HCT116 (cell line): ENCODE results near the gene CEP131. TPM values are rescaled to one million over a fixed set of nuclear protein-coding genes. Genes with fewer than 3 reads are reported as not detected.
A peak's percentile ranks its signal among the peaks of the same experiment; 100 is the strongest.

Experiments
- ATAC-seq: fragments of 200-7000 bp; cut with Tn5 transposase; 2 replicates; pipeline ENCODE4 v1.9.1; 2020; ENCODE audit warnings: mild to moderate bottlenecking, moderate library complexity
- BruUV-seq: library from RNA; stranded (reverse); fragments of 400-500 nt; replicated peaks from 2 replicates; lab custom pipeline; 2021; lab: Mats Ljungman, UMichigan
- CTCF ChIA-PET: fragments of 300-600 bp; sonication (Branson Sonifier 250); formaldehyde crosslinking; loops from one replicate; lab custom pipeline; 2021; ENCODE audit warnings: antibody characterized with exemption; lab: Charles Lee
- POLR2A ChIA-PET: fragments of 300-600, 350-600 bp; sonication (Branson Sonifier 250); formaldehyde crosslinking; loops from one replicate; lab custom pipeline; 2021; ENCODE audit warnings: antibody characterized with exemption; lab: Charles Lee
- RAD21 ChIA-PET, 2 experiments: fragments of 300-600 bp; sonication (Branson Sonifier 250); formaldehyde crosslinking; loops; one replicate each; lab custom pipeline; 2023; ENCODE audit warnings: low total read pairs in 2 of 2; ENCODE audit not compliant: uncharacterized antibody in 2 of 2, unreplicated experiment in 2 of 2, low non-redundant PET in 1 of 2; lab: Charles Lee
- DNase-seq: peaks from one replicate; pipeline ENCODE4 v3.0.0-alpha.2; 2010; ENCODE audit warnings: low read depth, low spot score
- H2AFZ ChIP-seq: fragments of 200-600 bp; shearing (Covaris generic), sonication (generic); 2 replicates; pipeline ENCODE4 v1.6.1; 2017; ENCODE audit warnings: low read depth, mixed run types, mixed read lengths, antibody characterized with exemption, low read length; ENCODE audit not compliant: poor library complexity, severe bottlenecking
- H3K27ac ChIP-seq: 2 replicates; pipeline ENCODE4 v1.5.1; 2012; ENCODE audit warnings: low read depth, low read length
- H3K27me3 ChIP-seq: fragments of 200-600 bp; sonication (generic); 2 replicates; pipeline ENCODE4 v1.6.1; 2016; ENCODE audit warnings: mixed run types, low read length, mixed read lengths; ENCODE audit not compliant: insufficient read depth
- H3K36me3 ChIP-seq, 2 experiments: fragments of 200-500 bp in 1 of 2; fragments of 200-600 bp in 1 of 2; sonication (Bioruptor generic) in 1 of 2; sonication (generic) in 1 of 2; 2 replicates each; pipeline versions ENCODE4 v1.5.1 to v1.6.1; 2014 to 2016; ENCODE audit warnings: low read length in 2 of 2, inconsistent platforms in 1 of 2, mixed read lengths in 1 of 2, mixed run types in 1 of 2; ENCODE audit not compliant: insufficient read depth in 2 of 2, control insufficient read depth in 1 of 2
- H3K4me1 ChIP-seq, 2 experiments: fragments of 200-600 bp in 1 of 2; sonication (generic) in 1 of 2; 2 replicates each; pipeline versions ENCODE4 v1.5.1 to v1.6.1; 2012 to 2017; ENCODE audit warnings: low read length in 2 of 2, inconsistent platforms in 1 of 2, mild to moderate bottlenecking in 1 of 2, mixed read lengths in 1 of 2, mixed run types in 1 of 2, moderate library complexity in 1 of 2; ENCODE audit not compliant: insufficient read depth in 2 of 2, control insufficient read depth in 1 of 2
- H3K4me2 ChIP-seq: fragments of 200-600 bp; sonication (generic); 2 replicates; pipeline ENCODE4 v1.6.1; 2017; ENCODE audit warnings: mixed run types, low read length, mixed read lengths
- H3K4me3 ChIP-seq, 2 experiments: fragments of 200-600 bp in 1 of 2; sonication (generic) in 1 of 2; replicated peaks in 1 of 2; 2 replicates each; pipeline ENCODE4 v1.5.1; 2011 to 2016; ENCODE audit warnings: low read length in 2 of 2, control low read depth in 1 of 2, low read depth in 1 of 2, mild to moderate bottlenecking in 1 of 2, mixed read lengths in 1 of 2, mixed run types in 1 of 2
- H3K79me2 ChIP-seq: fragments of 200-600 bp; sonication (generic); 2 replicates; pipeline ENCODE4 v1.6.1; 2017; ENCODE audit warnings: mild to moderate bottlenecking, mixed run types, low read length, moderate library complexity, mixed read lengths; ENCODE audit not compliant: insufficient read depth
- H3K9ac ChIP-seq: fragments of 200-600 bp; sonication (generic); 2 replicates; pipeline ENCODE4 v1.6.1; 2016; ENCODE audit warnings: low read length, mixed read lengths
- H3K9me2 ChIP-seq: fragments of 200-600 bp; sonication (generic), shearing (Covaris generic); 2 replicates; pipeline ENCODE4 v1.6.1; 2017; ENCODE audit warnings: mixed run types, mild to moderate bottlenecking, moderate library complexity; ENCODE audit not compliant: insufficient read depth
- H3K9me3 ChIP-seq, 2 experiments: fragments of 200-500 bp in 1 of 2; fragments of 200-600 bp in 1 of 2; sonication (Bioruptor generic) in 1 of 2; sonication (generic) in 1 of 2; 2 replicates each; pipeline ENCODE4 v1.6.1; 2014 to 2017; ENCODE audit warnings: low read length in 2 of 2, mixed read lengths in 2 of 2, inconsistent platforms in 1 of 2, low read depth in 1 of 2, mild to moderate bottlenecking in 1 of 2, mixed run types in 1 of 2, moderate library complexity in 1 of 2; ENCODE audit not compliant: control insufficient read depth in 1 of 2, insufficient read depth in 1 of 2
- H4K20me1 ChIP-seq: fragments of 200-600 bp; sonication (generic), shearing (Covaris generic); 2 replicates; pipeline ENCODE4 v1.6.1; 2017; ENCODE audit warnings: mixed run types, mild to moderate bottlenecking, moderate library complexity; ENCODE audit not compliant: insufficient read depth
- CEBPB ChIP-seq: IDR thresholded peaks from 2 replicates; pipeline ENCODE4 v1.6.1; 2012; ENCODE audit warnings: low read depth
- EGR1 ChIP-seq: IDR thresholded peaks from 2 replicates; pipeline ENCODE4 v1.6.1; 2012; ENCODE audit warnings: low read depth
- EZH2phosphoT487 ChIP-seq: fragments of 200-600 bp; IDR thresholded peaks from 2 replicates; pipeline ENCODE4 v1.6.1; 2018; ENCODE audit warnings: antibody characterized with exemption, borderline replicate concordance
- JUND ChIP-seq: IDR thresholded peaks from 2 replicates; pipeline ENCODE4 v1.6.1; 2012
- POLR2A ChIP-seq: IDR thresholded peaks from 2 replicates; pipeline ENCODE4 v1.7.0; 2011; ENCODE audit warnings: borderline replicate concordance; ENCODE audit not compliant: insufficient read depth, insufficient read length; ENCODE audit errors: extremely low read depth
- SRF ChIP-seq: IDR thresholded peaks from 2 replicates; pipeline ENCODE4 v1.6.1; 2012; ENCODE audit warnings: low read depth
- ZFX ChIP-seq: fragments of 450-650 bp; IDR thresholded peaks from 2 replicates; pipeline ENCODE4 v1.6.1; 2017
- ZNF274 ChIP-seq: fragments of 200-500 bp; sonication (Bioruptor generic); IDR thresholded peaks from 2 replicates; pipeline ENCODE4 v1.6.1; 2014; ENCODE audit warnings: mild to moderate bottlenecking, low read depth, low read length, inconsistent platforms
- intact Hi-C: fragments of 100-400 bp; cut with micrococcal nuclease; formaldehyde crosslinking; loops from 2 replicates; pipeline ENCODE4 v1.10.0; 2022
- total RNA-seq: library from RNA; stranded (reverse); gene quantifications from one replicate; pipeline ENCODE4 v1.2.1, GENCODE V29; 2021; ENCODE audit not compliant: unreplicated experiment
- TF ChIP-seq, protein P1 (sequence below): IDR thresholded peaks from 2 replicates; pipeline ENCODE4 v1.6.1; 2012
- TF ChIP-seq, protein P2 (sequence below): IDR thresholded peaks from 2 replicates; pipeline ENCODE4 v1.6.1; 2012; ENCODE audit warnings: low read depth
- TF ChIP-seq, protein P3 (sequence below): IDR thresholded peaks from 2 replicates; pipeline ENCODE4 v1.6.1; 2011; ENCODE audit warnings: mild to moderate bottlenecking, low read length, moderate library complexity; ENCODE audit not compliant: insufficient replicate concordance; ENCODE audit errors: extremely low read depth

The CEP131 gene
- total RNA-seq, 1 experiment from 2014 or later, result 30.2 TPM

DNA sequence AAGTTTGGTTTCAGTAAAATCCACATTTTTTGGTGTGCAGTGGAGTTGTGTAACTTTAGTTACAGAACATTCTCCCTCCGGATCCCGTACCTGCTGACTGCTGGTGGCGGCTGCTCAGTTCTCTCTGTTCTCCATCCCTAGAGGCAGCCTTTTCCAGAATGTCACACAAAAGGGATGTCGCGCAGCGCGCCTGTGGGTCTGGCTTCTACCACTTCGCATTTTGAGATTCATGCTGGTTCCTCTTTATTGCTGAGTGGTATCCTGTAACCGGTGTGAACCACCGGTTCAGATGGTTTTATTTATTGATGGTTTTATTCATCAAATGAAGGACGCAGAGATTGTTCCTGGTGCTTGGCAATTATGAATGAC is 981 bp upstream of the CEP131 start:
- Histone ChIP-seq H3K4me1 (peaks cover 20 to 29% of the 10 kb centered on the region in 2 experiments), H3K27ac (peak overlapping the region; percentile 61; the same call in 1 of the 2 replicates), H3K4me2 (peak overlapping the region; percentile 58), H3K79me2 (peaks cover 15% of the 10 kb centered on the region; the same call in 1 of the 2 replicates), H3K9me2 (no peaks in the 10 kb centered on the region), H3K9me3 (0 out of 4 replicates have a peak, but pooled peaks cover 0 to 4% of the 10 kb centered on the region in 2 experiments), H2AFZ (peak overlapping the region; percentile 63), H4K20me1 (no peaks in the 10 kb centered on the region), H3K4me3 (no peak overlapping the region), H3K9ac (peak overlapping the region; percentile 49)
- DNase-seq, result no peak
- ChIA-PET POLR2A (no interaction called here), RAD21 (no interaction called here), CTCF (no interaction called here)
- intact Hi-C loops, result loop anchor here (1.0 to 10.0 kb wide), 2 partner anchors 16 to 239 kb away; partner anchors contain the start of genes NDUFAF8 and TEPSIN
- BruUV-seq, result no TSS peak
- ATAC-seq, result no peak
- TF ChIP-seq EGR1 (no peak), ZNF274 (no peak), POLR2A (no peak), EZH2phosphoT487 (no peak), JUND (no peak), CEBPB (no peak), ZFX (no peak), SRF (no peak)
- TF ChIP-seq, protein P1, sequence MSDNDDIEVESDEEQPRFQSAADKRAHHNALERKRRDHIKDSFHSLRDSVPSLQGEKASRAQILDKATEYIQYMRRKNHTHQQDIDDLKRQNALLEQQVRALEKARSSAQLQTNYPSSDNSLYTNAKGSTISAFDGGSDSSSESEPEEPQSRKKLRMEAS, result no peak
- TF ChIP-seq, protein P2, sequence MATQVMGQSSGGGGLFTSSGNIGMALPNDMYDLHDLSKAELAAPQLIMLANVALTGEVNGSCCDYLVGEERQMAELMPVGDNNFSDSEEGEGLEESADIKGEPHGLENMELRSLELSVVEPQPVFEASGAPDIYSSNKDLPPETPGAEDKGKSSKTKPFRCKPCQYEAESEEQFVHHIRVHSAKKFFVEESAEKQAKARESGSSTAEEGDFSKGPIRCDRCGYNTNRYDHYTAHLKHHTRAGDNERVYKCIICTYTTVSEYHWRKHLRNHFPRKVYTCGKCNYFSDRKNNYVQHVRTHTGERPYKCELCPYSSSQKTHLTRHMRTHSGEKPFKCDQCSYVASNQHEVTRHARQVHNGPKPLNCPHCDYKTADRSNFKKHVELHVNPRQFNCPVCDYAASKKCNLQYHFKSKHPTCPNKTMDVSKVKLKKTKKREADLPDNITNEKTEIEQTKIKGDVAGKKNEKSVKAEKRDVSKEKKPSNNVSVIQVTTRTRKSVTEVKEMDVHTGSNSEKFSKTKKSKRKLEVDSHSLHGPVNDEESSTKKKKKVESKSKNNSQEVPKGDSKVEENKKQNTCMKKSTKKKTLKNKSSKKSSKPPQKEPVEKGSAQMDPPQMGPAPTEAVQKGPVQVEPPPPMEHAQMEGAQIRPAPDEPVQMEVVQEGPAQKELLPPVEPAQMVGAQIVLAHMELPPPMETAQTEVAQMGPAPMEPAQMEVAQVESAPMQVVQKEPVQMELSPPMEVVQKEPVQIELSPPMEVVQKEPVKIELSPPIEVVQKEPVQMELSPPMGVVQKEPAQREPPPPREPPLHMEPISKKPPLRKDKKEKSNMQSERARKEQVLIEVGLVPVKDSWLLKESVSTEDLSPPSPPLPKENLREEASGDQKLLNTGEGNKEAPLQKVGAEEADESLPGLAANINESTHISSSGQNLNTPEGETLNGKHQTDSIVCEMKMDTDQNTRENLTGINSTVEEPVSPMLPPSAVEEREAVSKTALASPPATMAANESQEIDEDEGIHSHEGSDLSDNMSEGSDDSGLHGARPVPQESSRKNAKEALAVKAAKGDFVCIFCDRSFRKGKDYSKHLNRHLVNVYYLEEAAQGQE, result no peak
- TF ChIP-seq, protein P3, sequence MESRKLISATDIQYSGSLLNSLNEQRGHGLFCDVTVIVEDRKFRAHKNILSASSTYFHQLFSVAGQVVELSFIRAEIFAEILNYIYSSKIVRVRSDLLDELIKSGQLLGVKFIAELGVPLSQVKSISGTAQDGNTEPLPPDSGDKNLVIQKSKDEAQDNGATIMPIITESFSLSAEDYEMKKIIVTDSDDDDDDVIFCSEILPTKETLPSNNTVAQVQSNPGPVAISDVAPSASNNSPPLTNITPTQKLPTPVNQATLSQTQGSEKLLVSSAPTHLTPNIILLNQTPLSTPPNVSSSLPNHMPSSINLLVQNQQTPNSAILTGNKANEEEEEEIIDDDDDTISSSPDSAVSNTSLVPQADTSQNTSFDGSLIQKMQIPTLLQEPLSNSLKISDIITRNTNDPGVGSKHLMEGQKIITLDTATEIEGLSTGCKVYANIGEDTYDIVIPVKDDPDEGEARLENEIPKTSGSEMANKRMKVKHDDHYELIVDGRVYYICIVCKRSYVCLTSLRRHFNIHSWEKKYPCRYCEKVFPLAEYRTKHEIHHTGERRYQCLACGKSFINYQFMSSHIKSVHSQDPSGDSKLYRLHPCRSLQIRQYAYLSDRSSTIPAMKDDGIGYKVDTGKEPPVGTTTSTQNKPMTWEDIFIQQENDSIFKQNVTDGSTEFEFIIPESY, result no peak
- TF ChIP-seq, all 23 proteins: peak for 0
- Histone ChIP-seq H3K27me3 (no peaks in the 10 kb centered on the region), H3K36me3 (peaks cover 0 to 8% of the 10 kb centered on the region in 2 experiments; a peak in 2 of 4 replicates)
